ENCODE results near the gene GPSM1.
"Not testable (repeated sequence)": the region's sequence is repeated elsewhere in the genome, so short reads cannot be mapped to it uniquely, and the experiment has no call there.

DNA sequence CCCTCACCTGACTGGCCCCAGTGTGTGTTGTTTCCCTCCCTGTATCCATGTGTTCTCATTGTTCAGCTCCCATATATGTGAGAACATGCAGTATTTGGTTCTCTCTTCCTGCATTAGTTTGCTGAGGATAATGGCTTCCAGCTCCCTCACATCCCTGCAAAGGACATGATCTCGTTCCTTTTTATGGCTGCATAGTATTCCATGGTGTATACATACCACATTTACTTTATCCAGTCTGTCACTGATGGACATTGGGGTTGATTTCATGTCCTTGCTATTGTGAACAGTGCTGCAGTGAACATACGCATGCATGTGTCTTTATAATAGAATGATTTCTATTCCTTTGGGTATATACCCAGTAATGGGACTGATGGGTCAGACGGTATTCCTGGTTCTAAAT lies 7.4 kb upstream of the GPSM1 start:
- not testable (repeated sequence) for TF ChIP-seq POLR2A (IDR thresholded peaks at IDR 0.05)
- TF ChIP-seq, protein P1, sequence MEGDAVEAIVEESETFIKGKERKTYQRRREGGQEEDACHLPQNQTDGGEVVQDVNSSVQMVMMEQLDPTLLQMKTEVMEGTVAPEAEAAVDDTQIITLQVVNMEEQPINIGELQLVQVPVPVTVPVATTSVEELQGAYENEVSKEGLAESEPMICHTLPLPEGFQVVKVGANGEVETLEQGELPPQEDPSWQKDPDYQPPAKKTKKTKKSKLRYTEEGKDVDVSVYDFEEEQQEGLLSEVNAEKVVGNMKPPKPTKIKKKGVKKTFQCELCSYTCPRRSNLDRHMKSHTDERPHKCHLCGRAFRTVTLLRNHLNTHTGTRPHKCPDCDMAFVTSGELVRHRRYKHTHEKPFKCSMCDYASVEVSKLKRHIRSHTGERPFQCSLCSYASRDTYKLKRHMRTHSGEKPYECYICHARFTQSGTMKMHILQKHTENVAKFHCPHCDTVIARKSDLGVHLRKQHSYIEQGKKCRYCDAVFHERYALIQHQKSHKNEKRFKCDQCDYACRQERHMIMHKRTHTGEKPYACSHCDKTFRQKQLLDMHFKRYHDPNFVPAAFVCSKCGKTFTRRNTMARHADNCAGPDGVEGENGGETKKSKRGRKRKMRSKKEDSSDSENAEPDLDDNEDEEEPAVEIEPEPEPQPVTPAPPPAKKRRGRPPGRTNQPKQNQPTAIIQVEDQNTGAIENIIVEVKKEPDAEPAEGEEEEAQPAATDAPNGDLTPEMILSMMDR (IDR thresholded peaks at IDR 0.05), result not testable (repeated sequence)
